ENCODE data around the gene DHX32.

DHX32 gene

GRCh38 chr10:125817337-125817946, 63.6 kb downstream of the DHX32 start:
- no peak for TF ChIP-seq CTCF (IDR thresholded peaks at IDR 0.05; ENCODE audit: insufficient read depth, low read depth, low read length, missing control alignments)
- no peak overlapping the region for H3K4me3 ChIP-seq (ENCODE audit: low read depth, low read length)
- DNase-seq (ENCODE audit: low read depth), result no peak

GRCh38 chr10:125816548-125816947, 64.5 kb downstream of the DHX32 start:
- DNase-seq (ENCODE audit: low read depth), result no peak
- H3K4me3 ChIP-seq (ENCODE audit: low read depth, low read length), result no peak overlapping the region
- no peak for TF ChIP-seq CTCF (IDR thresholded peaks at IDR 0.05; ENCODE audit: insufficient read depth, low read depth, low read length, missing control alignments)

GRCh38 chr10:125815764-125816163, 65.3 kb downstream of the DHX32 start:
- DNase-seq (ENCODE audit: low read depth), result no peak
- TF ChIP-seq CTCF (IDR thresholded peaks at IDR 0.05; ENCODE audit: insufficient read depth, low read depth, low read length, missing control alignments), result no peak
- no peak overlapping the region for H3K4me3 ChIP-seq (ENCODE audit: low read depth, low read length)

GRCh38 chr10:125812128-125812750, 68.9 kb downstream of the DHX32 start:
- H3K4me3 ChIP-seq (ENCODE audit: low read depth, low read length), result no peak overlapping the region
- no peak for TF ChIP-seq CTCF (IDR thresholded peaks at IDR 0.05; ENCODE audit: insufficient read depth, low read depth, low read length, missing control alignments)
- DNase-seq (ENCODE audit: low read depth), result no peak

- TF ChIP-seq CTCF (IDR thresholded peaks at IDR 0.05; ENCODE audit: insufficient read depth, low read depth, low read length, missing control alignments), result no peak
- H3K4me3 ChIP-seq (ENCODE audit: low read depth, low read length), result no peak overlapping the region
- DNase-seq (ENCODE audit: low read depth), result no peak
These were observed 69.8 kb downstream of the DHX32 start for GRCh38 chr10:125811251-125811650.

- DNase-seq (ENCODE audit: low read depth), result no peak
- no peak for TF ChIP-seq CTCF (IDR thresholded peaks at IDR 0.05; ENCODE audit: insufficient read depth, low read depth, low read length, missing control alignments)
- no peak overlapping the region for H3K4me3 ChIP-seq (ENCODE audit: low read depth, low read length)
These were observed 73.0 kb downstream of the DHX32 start for GRCh38 chr10:125808047-125808446.

GRCh38 chr10:125802739-125803138, 78.4 kb downstream of the DHX32 start:
- no peak overlapping the region for H3K4me3 ChIP-seq (ENCODE audit: low read depth, low read length)
- DNase-seq (ENCODE audit: low read depth), result no peak
- TF ChIP-seq CTCF (IDR thresholded peaks at IDR 0.05; ENCODE audit: insufficient read depth, low read depth, low read length, missing control alignments), result no peak

All from GM12865 (cell line).